GM19193 (cell line): ENCODE measurements around the gene LRCH1.

Experiments used
- POLR2A ChIP-seq: IDR thresholded peaks from 4 replicates; pipeline ENCODE4 v1.6.1; 2011; ENCODE audit not compliant: insufficient read depth, insufficient read length; ENCODE audit errors: extremely low read depth

LRCH1 gene

GRCh38 chr13:46641274-46642081 is 88.5 kb downstream of the LRCH1 start:
- TF ChIP-seq POLR2A: no peak

DNA sequence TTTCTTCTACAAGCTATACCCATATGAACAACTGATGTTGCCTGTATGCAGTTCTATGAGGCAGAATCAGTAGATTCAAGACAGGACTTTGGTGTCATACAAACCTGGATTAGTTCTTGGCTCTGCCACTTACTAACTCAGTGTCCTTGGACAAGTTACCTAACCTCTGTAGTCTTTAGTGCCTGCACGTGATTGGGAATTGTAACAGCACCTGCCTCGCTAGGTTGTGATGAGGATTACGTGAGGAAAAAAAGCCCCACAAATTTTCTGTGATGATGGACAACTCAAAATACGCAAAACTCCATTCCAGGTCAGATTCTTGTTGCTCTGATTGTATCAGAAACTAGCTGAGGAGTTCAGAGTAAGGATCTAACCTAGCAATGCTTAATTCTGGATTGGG is 89.3 kb downstream of the LRCH1 start:
- no peak for TF ChIP-seq POLR2A

- TF ChIP-seq POLR2A: no peak
Measured at GRCh38 chr13:46643165-46643777, 90.3 kb downstream of the LRCH1 start.

DNA sequence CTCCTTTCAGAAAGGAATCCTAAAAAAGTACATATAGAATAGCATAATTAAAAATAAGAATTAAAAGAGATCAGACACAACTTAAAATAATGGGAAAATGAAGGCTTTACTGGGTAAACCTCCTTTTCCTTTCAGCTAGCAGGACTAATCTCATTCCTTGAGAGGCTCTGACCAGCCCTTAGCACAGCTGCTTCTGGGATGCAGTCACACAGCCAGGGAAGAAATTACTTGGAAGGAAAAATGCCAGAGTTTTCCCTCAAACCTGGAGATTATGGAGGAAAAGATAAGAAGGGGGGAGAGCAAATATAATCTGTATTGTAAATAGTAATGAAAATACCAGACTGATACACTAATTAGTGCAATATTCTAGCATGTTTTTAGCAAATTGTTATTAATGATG is 91.8 kb downstream of the LRCH1 start:
- no peak for TF ChIP-seq POLR2A

DNA sequence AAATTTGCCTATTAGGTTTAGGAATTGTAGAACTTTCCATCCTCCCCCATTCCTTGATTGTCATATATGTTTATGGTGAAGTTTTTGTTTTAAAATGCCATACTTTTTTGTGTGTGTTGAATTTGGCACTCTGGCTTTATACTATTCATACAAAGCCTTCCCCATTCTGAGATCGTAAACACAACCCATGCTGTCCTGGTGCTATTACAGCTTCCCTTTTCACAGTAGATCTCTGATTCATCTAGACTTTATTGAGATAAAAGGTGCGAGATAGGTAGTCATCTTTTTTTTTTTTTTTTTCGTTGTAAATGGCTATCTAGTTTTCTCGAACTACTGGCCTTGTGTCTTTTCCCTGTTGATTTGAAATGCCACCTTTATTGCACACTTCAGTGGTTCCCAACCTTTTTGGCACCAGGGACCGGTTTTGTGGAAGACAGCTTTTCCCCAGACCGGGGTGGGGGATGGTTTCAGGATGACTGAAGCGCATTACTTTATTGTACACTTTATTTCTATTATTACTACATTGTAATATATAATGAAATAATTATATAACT is 94.6 kb downstream of the LRCH1 start:
- no peak for TF ChIP-seq POLR2A

GRCh38 chr13:46648166-46648607 is 95.2 kb downstream of the LRCH1 start:
- no peak for TF ChIP-seq POLR2A

DNA sequence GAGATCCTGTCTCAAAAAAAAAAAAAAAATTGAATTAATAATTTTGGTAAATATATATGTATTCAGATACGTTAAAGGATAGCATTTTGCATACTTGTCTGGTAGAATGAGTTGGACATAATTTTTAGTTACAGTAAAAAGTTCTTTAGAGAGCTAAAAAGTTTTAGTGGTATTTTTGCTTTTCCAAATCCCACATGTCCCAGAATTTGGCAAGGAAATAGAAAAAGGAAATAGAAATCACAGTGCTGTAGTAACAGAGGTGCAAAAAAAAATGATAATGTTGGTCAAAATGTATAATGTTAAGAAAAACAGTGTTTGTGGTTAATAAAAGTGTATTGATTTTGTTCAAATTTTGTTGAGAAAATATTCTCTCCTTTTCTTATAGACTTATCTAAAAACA is 96.8 kb downstream of the LRCH1 start:
- TF ChIP-seq POLR2A: no peak

DNA sequence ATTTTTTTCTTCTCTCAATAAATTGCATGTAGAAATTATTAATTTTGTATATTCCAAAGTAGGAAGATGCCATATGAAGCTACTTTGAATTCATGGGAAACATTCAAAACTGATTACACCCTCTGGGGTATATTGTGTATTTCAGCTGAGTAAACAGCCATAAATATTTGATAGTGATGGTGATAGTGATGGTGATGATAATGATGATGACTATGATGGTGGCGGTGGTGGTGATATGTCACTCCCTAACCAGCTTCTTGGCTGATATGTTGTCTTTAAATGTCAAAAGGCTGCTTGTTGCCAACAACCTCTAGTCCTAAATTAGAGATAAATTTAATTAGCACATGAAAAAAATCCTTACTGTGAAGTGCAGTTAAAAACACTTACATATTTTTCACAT is 102.0 kb downstream of the LRCH1 start:
- no peak for TF ChIP-seq POLR2A

GRCh38 chr13:46655377-46656180 is 102.6 kb downstream of the LRCH1 start:
- no peak for TF ChIP-seq POLR2A

GRCh38 chr13:46656786-46657185 is 103.8 kb downstream of the LRCH1 start:
- no peak for TF ChIP-seq POLR2A

DNA sequence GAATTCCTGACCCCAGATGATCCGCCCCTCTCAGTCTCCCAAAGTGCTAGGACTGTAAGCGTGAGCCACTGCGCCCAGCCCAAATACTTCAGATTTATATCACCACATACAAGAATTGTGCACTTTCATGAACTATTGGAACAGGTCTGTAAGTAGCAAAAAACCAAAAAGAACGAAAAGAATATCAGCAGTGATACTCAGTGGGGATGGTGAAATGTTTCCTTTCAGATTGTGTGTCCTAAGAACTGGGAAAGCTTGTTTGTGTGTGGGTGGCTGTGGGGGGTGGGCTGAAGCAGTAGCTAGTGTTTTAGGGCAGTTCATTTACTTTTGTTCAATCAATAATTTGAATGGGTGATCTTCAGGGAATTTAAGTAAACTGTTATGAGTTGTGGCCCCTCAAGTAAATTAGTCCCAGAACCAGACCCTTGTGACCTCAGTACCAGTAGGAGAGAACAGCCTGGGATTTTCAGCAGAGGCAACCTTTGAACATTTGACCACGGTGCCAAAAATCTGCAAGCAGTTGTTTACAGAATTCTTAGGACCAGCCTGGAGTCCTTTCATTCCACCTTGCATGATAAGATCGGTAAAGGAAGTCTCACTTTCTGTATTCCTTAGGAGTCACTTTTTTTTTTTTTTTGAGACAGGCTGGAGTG is 106.6 kb downstream of the LRCH1 start:
- TF ChIP-seq POLR2A: no peak

DNA sequence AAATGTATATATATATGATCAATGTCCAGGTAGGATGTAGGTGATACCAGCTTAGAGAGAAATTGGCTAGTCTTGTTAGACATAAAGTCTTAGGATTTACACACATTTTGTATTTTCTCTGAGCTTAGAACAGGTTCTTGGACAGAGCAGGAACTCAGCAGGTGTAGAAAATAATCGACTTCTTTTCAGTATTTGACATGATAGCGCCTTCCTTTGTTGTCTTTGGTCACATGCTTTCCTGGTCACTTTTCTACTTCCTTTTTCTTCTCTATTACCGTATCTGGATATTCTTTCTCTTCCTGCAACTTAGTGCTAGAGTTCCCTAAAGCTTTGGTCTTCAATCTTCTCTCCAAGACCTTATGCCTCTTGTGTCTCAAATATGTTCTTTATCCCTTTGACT is 107.4 kb downstream of the LRCH1 start:
- no peak for TF ChIP-seq POLR2A

DNA sequence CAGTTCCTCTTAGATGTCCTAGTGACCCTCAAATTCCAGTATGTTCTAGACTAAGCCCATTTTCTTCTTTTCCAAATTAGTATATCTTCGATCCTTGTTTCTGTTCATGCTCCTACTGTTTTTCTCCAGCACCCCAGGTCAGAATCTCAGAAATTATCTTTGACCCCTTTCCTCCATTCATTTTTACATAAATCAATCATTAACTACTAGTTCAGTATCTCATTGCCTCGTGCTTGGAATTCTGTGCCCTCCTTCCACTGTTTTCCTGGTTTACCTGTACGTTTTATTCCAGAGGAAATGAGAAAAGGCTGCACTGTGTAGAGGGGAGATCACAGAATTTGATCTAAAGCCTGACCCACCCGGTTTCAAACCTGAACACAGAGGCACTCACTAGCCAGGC is 107.9 kb downstream of the LRCH1 start:
- TF ChIP-seq POLR2A: no peak

- TF ChIP-seq POLR2A: no peak
Measured at GRCh38 chr13:46662690-46663089, 109.7 kb downstream of the LRCH1 start.
